BLaER1 (cell line): ENCODE data around the gene RIPPLY1.

ENCODE experiments used
- H3K27ac ChIP-seq: shearing (Covaris generic); formaldehyde crosslinking; 2 replicates; pipeline ENCODE4 v1.8.1; 2022
- H3K27me3 ChIP-seq: shearing (Covaris generic); formaldehyde crosslinking; 2 replicates; pipeline ENCODE4 v1.8.1; 2022
- H3K36me3 ChIP-seq: shearing (Covaris generic); formaldehyde crosslinking; 2 replicates; pipeline ENCODE4 v1.8.1; 2022
- H3K4me1 ChIP-seq: shearing (Covaris generic); formaldehyde crosslinking; 2 replicates; pipeline ENCODE4 v1.8.1; 2022
- H3K4me2 ChIP-seq: shearing (Covaris generic); formaldehyde crosslinking; 2 replicates; pipeline ENCODE4 v1.8.1; 2022
- H3K4me3 ChIP-seq: shearing (Covaris generic); formaldehyde crosslinking; 2 replicates; pipeline ENCODE4 v1.8.1; 2022
- H3K9ac ChIP-seq: shearing (Covaris generic); formaldehyde crosslinking; 2 replicates; pipeline ENCODE4 v1.8.1; 2022
- H3K9me3 ChIP-seq: shearing (Covaris generic); formaldehyde crosslinking; 2 replicates; pipeline ENCODE4 v1.8.1; 2022
- H4K20me1 ChIP-seq: shearing (Covaris generic); formaldehyde crosslinking; 2 replicates; pipeline ENCODE4 v1.8.1; 2022
- Cebpa-rat ChIP-seq: shearing (Covaris generic); IDR thresholded peaks from 2 replicates; pipeline ENCODE4 v1.8.1; 2022

RIPPLY1 gene, protein sequence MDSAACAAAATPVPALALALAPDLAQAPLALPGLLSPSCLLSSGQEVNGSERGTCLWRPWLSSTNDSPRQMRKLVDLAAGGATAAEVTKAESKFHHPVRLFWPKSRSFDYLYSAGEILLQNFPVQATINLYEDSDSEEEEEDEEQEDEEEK

DNA sequence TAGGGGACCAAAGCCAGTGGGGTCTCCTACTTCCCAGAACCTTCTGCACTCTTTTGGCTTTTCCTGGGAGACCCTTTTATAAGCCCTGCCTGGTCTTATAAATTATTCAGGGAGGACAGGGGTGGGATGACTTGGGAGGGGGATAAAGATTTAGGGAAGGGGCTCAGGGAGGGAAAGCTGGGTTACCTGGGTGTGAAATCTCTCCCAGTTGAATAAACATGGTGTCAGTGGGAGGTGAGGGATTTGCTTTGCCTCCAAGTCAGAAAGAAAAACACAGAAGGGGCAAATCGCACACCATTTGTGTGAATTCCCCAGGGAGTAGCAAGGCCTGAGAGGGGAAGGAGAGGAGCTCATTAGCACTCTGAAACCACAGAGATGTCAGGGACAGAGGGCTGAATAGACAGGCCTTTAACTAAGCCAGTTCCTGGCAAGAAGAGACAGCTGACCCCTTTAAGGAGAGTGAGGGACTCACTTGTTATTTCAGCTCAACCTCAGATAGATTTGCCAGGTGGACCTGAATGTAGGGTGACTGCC is at the start of gene RIPPLY1:
Gene RIPPLY1, minus strand, starts transcription at position 51 of the 534 bp plus-strand sequence. CDS start 54 bp downstream, outside the sequence.
- H4K20me1 ChIP-seq = peaks cover 20% of the 10 kb centered on the region; the same call in 1 of the 2 replicates
- H3K4me3 ChIP-seq = no peak within 1 kb of the TSS
- H3K9ac ChIP-seq = no peak within 1 kb of the TSS
- H3K27ac ChIP-seq = no peak within 1 kb of the TSS
- H3K4me2 ChIP-seq = no peak within 1 kb of the TSS
- no peak for TF ChIP-seq Cebpa-rat
- H3K27me3 ChIP-seq = peaks cover 94% of the 10 kb centered on the region
- no peaks in the 10 kb centered on the region for H3K36me3 ChIP-seq
- no peaks in the 10 kb centered on the region for H3K9me3 ChIP-seq
- peaks cover 6% of the 10 kb centered on the region for H3K4me1 ChIP-seq

DNA sequence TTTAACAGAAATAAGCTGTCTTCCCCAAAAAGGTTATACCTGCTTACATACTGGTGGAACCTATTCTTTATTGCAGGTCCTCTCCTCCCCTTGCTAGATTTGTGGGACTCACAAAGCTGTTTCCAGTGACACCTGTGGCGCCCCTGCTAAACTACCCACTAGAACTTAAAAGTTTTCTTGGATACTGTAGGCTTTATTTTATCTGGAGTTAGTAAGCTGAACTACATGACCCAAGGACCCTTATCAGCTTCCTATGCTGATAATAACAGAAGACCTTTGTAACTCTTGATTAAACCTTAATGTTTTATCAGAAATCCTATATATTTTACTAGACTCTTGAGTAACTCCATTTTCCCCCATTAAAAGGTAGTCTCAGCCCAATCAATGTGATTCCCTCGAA is 49.4 kb upstream of the RIPPLY1 start:
- no peaks in the 10 kb centered on the region for H3K36me3 ChIP-seq
- H3K9ac ChIP-seq = no peak overlapping the region
- TF ChIP-seq Cebpa-rat = no peak
- peaks cover 73% of the 10 kb centered on the region for H3K27me3 ChIP-seq
- H3K27ac ChIP-seq = no peak overlapping the region
- no peak overlapping the region for H3K4me2 ChIP-seq
- no peaks in the 10 kb centered on the region for H3K9me3 ChIP-seq
- no peaks in the 10 kb centered on the region for H3K4me1 ChIP-seq
- peaks cover 10% of the 10 kb centered on the region; the same call in 1 of the 2 replicates for H4K20me1 ChIP-seq
- no peak overlapping the region for H3K4me3 ChIP-seq

DNA sequence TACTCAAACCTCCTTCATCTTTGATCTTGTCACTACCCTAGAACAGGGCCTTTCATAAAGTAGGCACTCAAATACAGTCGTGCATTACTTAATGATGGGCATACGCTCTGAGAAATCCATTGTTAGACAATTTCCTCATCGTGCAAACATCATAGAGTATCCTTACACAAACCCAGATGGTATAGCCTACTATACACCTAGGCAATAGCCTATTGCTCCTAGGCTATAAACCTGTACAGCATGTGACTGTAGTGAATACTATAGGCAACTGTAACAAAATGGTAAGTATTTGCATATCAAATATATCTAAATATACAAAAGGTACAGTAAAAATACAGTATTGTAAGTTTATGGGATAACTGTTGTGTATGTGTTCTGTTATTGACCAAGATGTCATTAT is 48.9 kb upstream of the RIPPLY1 start:
- H4K20me1 ChIP-seq = peaks cover 10% of the 10 kb centered on the region; the same call in 1 of the 2 replicates
- peaks cover 68% of the 10 kb centered on the region for H3K27me3 ChIP-seq
- TF ChIP-seq Cebpa-rat = no peak
- no peaks in the 10 kb centered on the region for H3K36me3 ChIP-seq
- no peak overlapping the region for H3K9ac ChIP-seq
- H3K4me3 ChIP-seq = no peak overlapping the region
- no peak overlapping the region for H3K27ac ChIP-seq
- no peak overlapping the region for H3K4me2 ChIP-seq
- no peaks in the 10 kb centered on the region for H3K4me1 ChIP-seq
- no peaks in the 10 kb centered on the region for H3K9me3 ChIP-seq

DNA sequence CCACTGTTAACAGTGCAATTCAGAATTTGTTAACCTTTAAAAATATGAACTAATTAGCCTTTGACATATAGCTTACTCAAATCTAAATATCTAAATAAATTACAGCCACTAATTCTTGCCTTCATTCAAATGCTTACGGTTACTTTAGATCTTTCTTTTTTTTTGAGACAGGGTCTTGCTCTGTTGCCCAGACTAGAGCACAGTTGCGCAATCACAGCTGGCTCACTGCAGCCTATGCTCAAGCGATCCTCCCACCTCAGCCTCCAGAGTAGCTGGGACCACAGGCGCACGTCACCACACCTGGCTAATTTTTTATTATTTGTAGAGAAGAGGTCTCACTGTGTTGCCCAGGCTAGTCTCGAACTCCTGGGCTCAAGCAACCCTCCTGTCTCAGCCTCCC is 48.1 kb upstream of the RIPPLY1 start:
- H3K4me3 ChIP-seq = no peak overlapping the region
- peaks cover 66% of the 10 kb centered on the region for H3K27me3 ChIP-seq
- no peak overlapping the region for H3K4me2 ChIP-seq
- H4K20me1 ChIP-seq = peaks cover 5% of the 10 kb centered on the region; the same call in 1 of the 2 replicates
- no peaks in the 10 kb centered on the region for H3K9me3 ChIP-seq
- H3K9ac ChIP-seq = no peak overlapping the region
- peak; percentile 93 for TF ChIP-seq Cebpa-rat
- no peaks in the 10 kb centered on the region for H3K36me3 ChIP-seq
- no peak overlapping the region for H3K27ac ChIP-seq
- H3K4me1 ChIP-seq = no peaks in the 10 kb centered on the region

DNA sequence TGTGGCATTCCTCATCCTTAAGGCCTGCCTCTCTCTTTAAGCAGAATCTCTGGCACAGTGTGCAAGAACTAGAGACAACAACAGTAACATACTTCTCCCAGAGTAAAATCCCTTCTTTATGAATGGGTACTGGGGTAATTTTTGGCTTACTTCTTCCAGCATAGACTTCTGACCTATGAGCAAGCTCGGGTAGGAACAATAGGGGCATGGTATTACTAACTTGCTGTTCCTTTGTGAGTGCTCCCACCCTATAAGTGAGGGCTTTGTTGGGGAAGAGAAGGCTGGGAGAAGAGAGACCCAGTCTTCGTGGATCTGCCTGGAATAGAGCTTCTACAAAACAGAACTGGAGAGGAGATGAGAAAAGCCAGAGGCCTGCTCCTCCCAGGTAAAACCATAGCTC is 47.2 kb upstream of the RIPPLY1 start:
- TF ChIP-seq Cebpa-rat = no peak
- Histone ChIP-seq H3K4me1 (no peaks in the 10 kb centered on the region), H3K4me3 (no peak overlapping the region), H3K36me3 (no peaks in the 10 kb centered on the region), H3K27ac (no peak overlapping the region), H3K9me3 (no peaks in the 10 kb centered on the region), H3K27me3 (peaks cover 64% of the 10 kb centered on the region), H3K9ac (no peak overlapping the region), H3K4me2 (no peak overlapping the region), H4K20me1 (no peaks in the 10 kb centered on the region)

DNA sequence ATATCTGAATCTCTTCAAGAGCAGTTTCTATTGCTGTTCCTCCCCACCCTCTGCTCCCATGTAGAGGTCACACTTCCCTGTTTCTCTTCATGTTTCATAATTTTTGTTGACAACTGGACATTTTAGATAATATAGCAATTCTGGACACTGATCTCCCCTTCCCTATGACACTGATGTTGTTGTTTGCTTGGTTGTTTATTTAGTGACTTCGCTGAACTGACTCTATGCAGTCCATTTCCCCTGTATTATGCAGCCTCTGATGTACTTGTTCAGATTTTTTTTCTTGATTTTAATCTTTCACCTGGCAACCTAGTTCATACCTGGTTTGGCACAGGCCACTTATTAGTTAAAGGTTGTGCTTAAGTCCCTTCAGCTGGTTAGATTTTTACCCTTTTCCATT is 46.2 kb upstream of the RIPPLY1 start:
- Histone ChIP-seq H3K9me3 (no peaks in the 10 kb centered on the region), H4K20me1 (no peaks in the 10 kb centered on the region), H3K9ac (no peak overlapping the region), H3K4me3 (no peak overlapping the region), H3K4me2 (no peak overlapping the region), H3K36me3 (no peaks in the 10 kb centered on the region), H3K27ac (no peak overlapping the region), H3K4me1 (no peaks in the 10 kb centered on the region), H3K27me3 (peaks cover 65% of the 10 kb centered on the region)
- TF ChIP-seq Cebpa-rat = no peak

DNA sequence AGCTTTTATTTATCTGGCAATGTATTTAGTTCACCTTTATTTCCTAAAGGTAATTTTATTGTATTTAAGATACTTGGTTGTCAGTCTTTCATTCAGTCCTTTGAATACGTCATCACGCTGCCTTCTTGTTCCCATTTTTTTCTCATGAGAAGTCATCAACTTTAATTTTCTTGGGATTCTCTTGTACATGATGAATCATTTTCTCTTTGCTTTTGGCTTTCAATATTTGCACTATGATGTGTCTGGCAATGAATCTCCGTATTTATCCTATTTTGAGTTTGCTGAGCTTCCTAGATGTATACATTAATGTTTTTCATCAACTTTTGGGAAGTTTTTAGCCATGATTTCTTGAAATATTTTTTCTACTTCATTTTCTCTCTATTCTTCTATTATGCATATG is 45.5 kb upstream of the RIPPLY1 start:
- no peaks in the 10 kb centered on the region for H3K4me1 ChIP-seq
- no peaks in the 10 kb centered on the region for H4K20me1 ChIP-seq
- H3K27ac ChIP-seq = no peak overlapping the region
- H3K4me3 ChIP-seq = no peak overlapping the region
- peaks cover 65% of the 10 kb centered on the region for H3K27me3 ChIP-seq
- no peaks in the 10 kb centered on the region for H3K9me3 ChIP-seq
- H3K4me2 ChIP-seq = no peak overlapping the region
- no peak for TF ChIP-seq Cebpa-rat
- no peaks in the 10 kb centered on the region for H3K36me3 ChIP-seq
- no peak overlapping the region for H3K9ac ChIP-seq

DNA sequence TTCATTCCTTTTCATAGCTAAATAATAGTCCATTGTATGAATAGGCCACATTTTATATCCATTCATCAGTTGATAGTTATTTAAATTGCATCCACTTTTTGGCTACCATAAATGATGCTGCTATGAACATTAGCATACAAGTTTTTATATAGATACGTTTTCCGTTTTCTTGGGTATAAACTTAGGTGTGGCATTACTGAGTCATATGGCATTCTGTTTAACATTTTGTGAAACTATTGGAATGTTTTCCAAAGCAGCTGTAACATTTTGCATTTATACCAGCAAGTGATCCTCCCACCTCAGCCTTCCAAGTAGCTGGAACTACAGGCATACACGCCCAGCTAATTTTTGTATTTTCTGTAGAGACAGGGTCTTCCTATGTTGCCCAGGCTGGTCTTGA is 43.3 kb upstream of the RIPPLY1 start:
- no peak for TF ChIP-seq Cebpa-rat
- H3K27me3 ChIP-seq = peaks cover 82% of the 10 kb centered on the region
- H4K20me1 ChIP-seq = no peaks in the 10 kb centered on the region; the same call in 1 of the 2 replicates
- no peaks in the 10 kb centered on the region for H3K4me1 ChIP-seq
- H3K27ac ChIP-seq = no peak overlapping the region
- no peak overlapping the region for H3K4me2 ChIP-seq
- no peak overlapping the region for H3K9ac ChIP-seq
- H3K4me3 ChIP-seq = no peak overlapping the region
- no peaks in the 10 kb centered on the region; the same call in 1 of the 2 replicates for H3K36me3 ChIP-seq
- H3K9me3 ChIP-seq = no peaks in the 10 kb centered on the region

DNA sequence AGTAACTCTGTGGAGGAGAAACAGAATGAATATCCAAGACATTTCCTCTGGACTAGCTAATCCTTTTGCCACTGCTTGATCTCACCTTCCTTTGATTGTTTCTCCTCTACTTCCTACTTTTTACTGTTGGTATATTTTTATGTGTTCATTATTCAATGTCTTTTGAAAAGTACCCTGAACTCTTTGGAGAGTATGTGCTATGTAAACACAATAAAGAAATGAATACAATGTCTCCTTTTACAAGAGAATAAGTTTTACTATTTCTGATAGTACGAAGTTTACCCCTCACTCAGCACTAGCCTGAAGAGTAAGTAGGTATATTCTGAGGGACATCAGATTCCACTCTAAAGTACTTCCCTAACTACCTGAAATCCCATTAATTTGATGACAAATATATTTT is 36.9 kb upstream of the RIPPLY1 start:
- Histone ChIP-seq H3K9me3 (no peaks in the 10 kb centered on the region), H3K27me3 (peaks cover 98% of the 10 kb centered on the region), H3K4me1 (no peaks in the 10 kb centered on the region), H3K9ac (no peak overlapping the region), H3K27ac (no peak overlapping the region), H4K20me1 (peaks cover 6% of the 10 kb centered on the region; the same call in 1 of the 2 replicates), H3K4me2 (no peak overlapping the region), H3K36me3 (no peaks in the 10 kb centered on the region; the same call in 1 of the 2 replicates), H3K4me3 (no peak overlapping the region)
- TF ChIP-seq Cebpa-rat = no peak

DNA sequence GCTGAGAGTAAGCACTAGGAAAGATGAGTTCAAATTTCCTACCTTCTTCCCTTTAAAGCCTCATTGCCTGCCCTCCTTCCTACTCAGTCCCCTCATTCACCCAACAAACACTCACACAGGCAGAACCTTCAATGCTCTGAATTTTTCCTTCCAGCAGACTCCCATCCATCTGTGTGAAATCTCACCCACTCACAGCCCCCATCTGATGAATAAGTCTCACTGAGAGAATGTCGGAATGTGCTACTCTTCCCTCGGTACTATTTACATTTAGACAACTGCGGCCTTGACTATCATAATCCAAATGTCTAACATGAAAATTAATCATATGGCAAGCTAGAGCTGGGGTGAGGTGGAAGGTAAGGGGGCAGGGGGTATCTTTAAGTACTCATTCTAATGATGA is 36.4 kb upstream of the RIPPLY1 start:
- TF ChIP-seq Cebpa-rat = no peak
- no peaks in the 10 kb centered on the region for H3K9me3 ChIP-seq
- no peak overlapping the region for H3K4me3 ChIP-seq
- H3K4me1 ChIP-seq = no peaks in the 10 kb centered on the region
- peaks cover 6% of the 10 kb centered on the region; the same call in 1 of the 2 replicates for H4K20me1 ChIP-seq
- H3K27me3 ChIP-seq = peaks cover 96% of the 10 kb centered on the region
- H3K27ac ChIP-seq = no peak overlapping the region
- no peak overlapping the region for H3K4me2 ChIP-seq
- H3K9ac ChIP-seq = no peak overlapping the region
- H3K36me3 ChIP-seq = no peaks in the 10 kb centered on the region; the same call in 1 of the 2 replicates
